ENCODE measurements around the gene CDK5. TPM values are rescaled to one million over a fixed set of nuclear protein-coding genes. Genes with fewer than 3 reads are reported as not detected.

The CDK5 gene
- total RNA-seq, 3 donors from 2014 or later, result 5.2 to 8.8 (median 8.6) TPM

DNA sequence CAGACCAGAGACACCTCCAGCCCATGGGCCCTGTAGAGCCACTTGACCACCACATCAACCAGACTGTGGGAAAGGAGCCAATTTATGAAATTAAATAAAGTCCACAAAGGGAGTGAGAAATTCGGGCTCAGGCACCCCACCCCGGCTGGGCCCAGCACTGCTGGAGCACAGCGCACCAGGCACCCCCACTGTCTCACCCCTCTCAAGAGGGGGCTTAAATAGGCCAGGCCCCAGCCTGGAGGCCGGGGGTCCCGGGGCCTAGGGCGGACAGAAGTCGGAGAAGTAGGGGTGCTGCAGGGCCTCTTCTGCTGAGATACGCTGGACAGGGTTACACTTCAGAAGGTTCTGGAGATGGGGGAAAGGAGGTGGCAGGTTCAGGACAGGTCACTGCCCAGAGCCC lies 3.9 kb downstream of the CDK5 start:
- no peak for TF ChIP-seq POLR2AphosphoS5 (IDR thresholded peaks at IDR 0.05)
- no peak for TF ChIP-seq POLR2A (IDR thresholded peaks at IDR 0.05)
- TF ChIP-seq, protein P1, sequence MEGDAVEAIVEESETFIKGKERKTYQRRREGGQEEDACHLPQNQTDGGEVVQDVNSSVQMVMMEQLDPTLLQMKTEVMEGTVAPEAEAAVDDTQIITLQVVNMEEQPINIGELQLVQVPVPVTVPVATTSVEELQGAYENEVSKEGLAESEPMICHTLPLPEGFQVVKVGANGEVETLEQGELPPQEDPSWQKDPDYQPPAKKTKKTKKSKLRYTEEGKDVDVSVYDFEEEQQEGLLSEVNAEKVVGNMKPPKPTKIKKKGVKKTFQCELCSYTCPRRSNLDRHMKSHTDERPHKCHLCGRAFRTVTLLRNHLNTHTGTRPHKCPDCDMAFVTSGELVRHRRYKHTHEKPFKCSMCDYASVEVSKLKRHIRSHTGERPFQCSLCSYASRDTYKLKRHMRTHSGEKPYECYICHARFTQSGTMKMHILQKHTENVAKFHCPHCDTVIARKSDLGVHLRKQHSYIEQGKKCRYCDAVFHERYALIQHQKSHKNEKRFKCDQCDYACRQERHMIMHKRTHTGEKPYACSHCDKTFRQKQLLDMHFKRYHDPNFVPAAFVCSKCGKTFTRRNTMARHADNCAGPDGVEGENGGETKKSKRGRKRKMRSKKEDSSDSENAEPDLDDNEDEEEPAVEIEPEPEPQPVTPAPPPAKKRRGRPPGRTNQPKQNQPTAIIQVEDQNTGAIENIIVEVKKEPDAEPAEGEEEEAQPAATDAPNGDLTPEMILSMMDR (IDR thresholded peaks at IDR 0.05), result no peak
- no peaks in the 10 kb centered on the region for H3K36me3 ChIP-seq
- H3K4me3 ChIP-seq, result no peak overlapping the region
- H3K9me3 ChIP-seq, result no peaks in the 10 kb centered on the region
- H3K27ac ChIP-seq, result no peak overlapping the region
- DNase-seq (ENCODE audit: low spot score in 2 of 2), result no peak
- no peaks in the 10 kb centered on the region for H3K27me3 ChIP-seq
- intact Hi-C loops (cut with DNase I; ENCODE audit: low total_unique reads), result no loop called here
- H3K4me1 ChIP-seq, result peaks cover 0 to 15% of the 10 kb centered on the region in 2 donors

DNA sequence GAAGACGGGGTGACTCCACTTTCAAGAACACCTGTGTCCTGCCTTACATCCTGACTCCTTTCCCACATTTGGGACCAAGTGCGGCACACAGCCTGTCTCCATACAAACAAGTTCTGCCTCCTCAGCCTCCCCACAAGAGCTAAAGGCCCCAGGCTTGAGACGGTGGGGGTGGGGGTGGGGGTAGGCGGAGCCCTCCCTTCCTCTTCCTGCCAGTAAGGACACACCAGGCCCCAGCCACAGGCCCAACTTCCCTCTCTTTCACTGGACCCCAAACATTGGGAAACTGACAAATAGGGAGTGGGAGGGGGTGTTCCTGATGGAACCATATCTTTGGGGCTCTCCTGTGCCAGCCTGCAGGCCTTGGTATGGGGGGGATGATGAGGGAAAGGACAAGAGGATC lies 4.6 kb downstream of the CDK5 start:
- H3K4me1 ChIP-seq, result peaks cover 0 to 11% of the 10 kb centered on the region in 2 donors
- no peak overlapping the region for H3K4me3 ChIP-seq
- H3K9me3 ChIP-seq, result no peaks in the 10 kb centered on the region
- no peaks in the 10 kb centered on the region for H3K36me3 ChIP-seq
- TF ChIP-seq POLR2A (IDR thresholded peaks at IDR 0.05) (no peak), POLR2AphosphoS5 (IDR thresholded peaks at IDR 0.05) (no peak)
- TF ChIP-seq, protein P1 (IDR thresholded peaks at IDR 0.05), result no peak
- no peak for DNase-seq (ENCODE audit: low spot score in 2 of 2)
- no peaks in the 10 kb centered on the region for H3K27me3 ChIP-seq
- no peak overlapping the region for H3K27ac ChIP-seq
- intact Hi-C loops (cut with DNase I; ENCODE audit: low total_unique reads), result no loop called here

DNA sequence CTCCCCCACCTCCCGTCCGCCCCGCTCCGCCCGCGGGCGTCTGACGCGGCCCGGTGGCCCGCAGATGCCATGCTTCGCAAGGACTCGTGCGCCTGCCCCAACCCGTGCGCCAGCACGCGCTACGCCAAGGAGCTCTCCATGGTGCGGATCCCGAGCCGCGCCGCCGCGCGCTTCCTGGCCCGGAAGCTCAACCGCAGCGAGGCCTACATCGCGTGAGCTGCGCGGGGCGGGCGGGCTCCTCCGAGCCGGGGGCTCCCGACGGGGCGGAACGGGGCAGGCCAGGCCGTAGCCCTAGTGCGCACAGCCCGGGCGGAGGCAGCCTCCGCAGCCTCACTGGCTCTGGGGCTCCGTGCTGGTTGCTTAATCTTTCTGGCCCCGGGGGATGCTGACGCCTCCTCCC lies 6.6 kb downstream of the CDK5 start:
- TF ChIP-seq, protein P1 (IDR thresholded peaks at IDR 0.05), result no peak
- TF ChIP-seq POLR2A (IDR thresholded peaks at IDR 0.05), result no peak
- TF ChIP-seq POLR2AphosphoS5 (IDR thresholded peaks at IDR 0.05), result no peak
- no peak overlapping the region for H3K27ac ChIP-seq
- DNase-seq (ENCODE audit: low spot score in 2 of 2), result no peak
- H3K27me3 ChIP-seq, result no peaks in the 10 kb centered on the region
- H3K36me3 ChIP-seq, result no peaks in the 10 kb centered on the region
- peaks cover 0 to 9% of the 10 kb centered on the region in 2 donors for H3K4me1 ChIP-seq
- H3K4me3 ChIP-seq, result peak overlapping the region in 1 of 3 donors; percentile 54
- intact Hi-C loops (cut with DNase I; ENCODE audit: low total_unique reads), result no loop called here
- no peaks in the 10 kb centered on the region for H3K9me3 ChIP-seq

DNA sequence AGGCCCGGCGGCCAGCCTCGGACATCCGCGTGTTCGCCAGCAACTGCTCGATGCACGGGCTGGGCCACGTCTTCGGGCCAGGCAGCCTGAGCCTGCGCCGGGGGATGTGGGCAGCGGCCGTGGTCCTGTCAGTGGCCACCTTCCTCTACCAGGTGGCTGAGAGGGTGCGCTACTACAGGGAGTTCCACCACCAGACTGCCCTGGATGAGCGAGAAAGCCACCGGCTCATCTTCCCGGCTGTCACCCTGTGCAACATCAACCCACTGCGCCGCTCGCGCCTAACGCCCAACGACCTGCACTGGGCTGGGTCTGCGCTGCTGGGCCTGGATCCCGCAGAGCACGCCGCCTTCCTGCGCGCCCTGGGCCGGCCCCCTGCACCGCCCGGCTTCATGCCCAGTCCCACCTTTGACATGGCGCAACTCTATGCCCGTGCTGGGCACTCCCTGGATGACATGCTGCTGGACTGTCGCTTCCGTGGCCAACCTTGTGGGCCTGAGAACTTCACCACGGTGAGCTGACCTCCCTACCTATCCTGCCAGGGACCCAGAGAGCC lies 8.7 kb downstream of the CDK5 start:
- DNase-seq (ENCODE audit: low spot score in 2 of 2), result no peak
- no peaks in the 10 kb centered on the region for H3K9me3 ChIP-seq
- intact Hi-C loops (cut with DNase I; ENCODE audit: low total_unique reads), result no loop called here
- H3K4me3 ChIP-seq, result no peak overlapping the region
- no peaks in the 10 kb centered on the region for H3K36me3 ChIP-seq
- peaks cover 0 to 9% of the 10 kb centered on the region in 2 donors for H3K4me1 ChIP-seq
- no peaks in the 10 kb centered on the region for H3K27me3 ChIP-seq
- TF ChIP-seq POLR2AphosphoS5 (IDR thresholded peaks at IDR 0.05) (no peak), POLR2A (IDR thresholded peaks at IDR 0.05) (no peak)
- TF ChIP-seq, protein P1 (IDR thresholded peaks at IDR 0.05), result no peak
- no peak overlapping the region for H3K27ac ChIP-seq

DNA sequence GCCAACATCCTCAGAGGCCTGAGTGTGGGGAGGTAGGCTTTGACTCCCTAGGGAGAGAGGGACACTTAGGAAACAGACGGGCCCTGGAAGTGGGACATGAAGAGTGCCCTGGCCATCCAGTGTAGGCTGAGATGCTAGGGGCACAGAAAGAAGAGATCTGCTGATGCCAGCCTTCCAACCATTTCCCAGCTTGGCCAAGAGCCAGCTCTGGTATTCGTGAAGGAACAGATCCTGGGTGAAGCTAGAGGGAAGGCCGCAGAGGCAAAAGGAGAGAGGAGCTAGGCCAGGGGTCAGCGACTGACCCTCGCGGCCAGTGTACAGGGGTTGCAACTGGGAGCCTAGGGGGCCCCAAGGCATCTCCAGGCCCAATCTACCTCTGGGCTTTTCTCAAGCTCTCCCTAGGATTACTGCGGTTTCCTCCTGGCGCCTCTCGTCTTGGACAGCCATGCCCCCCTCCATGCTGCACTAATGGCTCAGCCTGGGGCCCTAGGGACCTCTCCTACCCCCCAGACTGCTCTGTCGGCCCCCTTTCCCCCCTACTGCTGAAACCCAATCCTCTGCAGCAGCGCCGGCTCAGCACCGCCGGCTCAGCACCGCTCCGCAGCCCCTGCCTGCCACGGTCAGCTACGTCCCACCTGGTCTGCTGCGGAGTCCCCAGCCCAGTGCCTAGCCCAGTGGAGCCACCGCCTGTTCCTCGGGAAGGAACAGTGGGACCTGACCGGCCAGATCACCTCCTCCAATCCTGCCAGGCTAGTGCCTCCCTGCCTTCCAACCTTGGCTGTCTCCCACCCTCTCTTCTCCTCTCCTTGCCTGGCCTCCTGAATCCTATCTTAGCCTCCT lies 9.5 kb downstream of the CDK5 start, which contains the start of gene ASIC3:
Gene ASIC3, plus strand, starts transcription at position 556 of the 840 bp plus-strand sequence. CDS start 355 bp downstream, outside the sequence.
- Histone ChIP-seq H3K27me3 (no peaks in the 10 kb centered on the region), H3K9me3 (no peaks in the 10 kb centered on the region), H3K36me3 (no peaks in the 10 kb centered on the region), H3K4me3 (no peak within 1 kb of the TSS), H3K4me1 (peaks cover 0 to 9% of the 10 kb centered on the region in 2 donors), H3K27ac (no peak within 1 kb of the TSS)
- intact Hi-C loops (cut with DNase I; ENCODE audit: low total_unique reads), result no loop called here
- no peak for DNase-seq (ENCODE audit: low spot score in 2 of 2)
- TF ChIP-seq POLR2A (IDR thresholded peaks at IDR 0.05) (no peak), POLR2AphosphoS5 (IDR thresholded peaks at IDR 0.05) (no peak)
- TF ChIP-seq, protein P1 (IDR thresholded peaks at IDR 0.05), result no peak

All from breast epithelium (tissue), 4 donors.